GM18507 (cell line): ENCODE measurements around the gene ANAPC16.
A peak's percentile ranks its signal among the peaks of the same experiment; 100 is the strongest.
"Not testable (repeated sequence)": the region's sequence is repeated elsewhere in the genome, so short reads cannot be mapped to it uniquely, and the experiment has no call there.

Source experiments
- DNase-seq: peaks from one replicate; pipeline ENCODE4 v3.0.0; 2011; ENCODE audit warnings: low read depth; ENCODE audit not compliant: insufficient read length; ENCODE audit errors: extremely low spot score
- FAIRE-seq: peaks from 2 replicates; lab custom pipeline; 2011; peaks lifted over from hg19 to GRCh38; lab: Jason Lieb, UNC

The ANAPC16 gene

GRCh38 chr10:72258617-72259016 lies 42.8 kb downstream of the ANAPC16 start:
- FAIRE-seq: no peak
- no peak for DNase-seq

GRCh38 chr10:72259491-72260238 lies 43.9 kb downstream of the ANAPC16 start:
- DNase-seq (no peak), FAIRE-seq (no peak)

GRCh38 chr10:72260239-72260975 lies 44.6 kb downstream of the ANAPC16 start:
- DNase-seq (peak; percentile 79), FAIRE-seq (no peak)

- peak; percentile 96 for FAIRE-seq
- DNase-seq: no peak
Measured at GRCh38 chr10:72260976-72261783, 45.4 kb downstream of the ANAPC16 start.

GRCh38 chr10:72261784-72262404 lies 46.1 kb downstream of the ANAPC16 start:
- FAIRE-seq (no peak), DNase-seq (no peak)

GRCh38 chr10:72263613-72264241 lies 47.9 kb downstream of the ANAPC16 start:
- no peak for DNase-seq

GRCh38 chr10:72264536-72264935 lies 48.7 kb downstream of the ANAPC16 start:
- FAIRE-seq (no peak), DNase-seq (no peak)

More at GRCh38 chr10:72263613-72264241, 47.9 kb downstream of the ANAPC16 start:
- FAIRE-seq: no peak

- DNase-seq (no peak), FAIRE-seq (no peak)
Measured at GRCh38 chr10:72265508-72265907, 49.7 kb downstream of the ANAPC16 start.

- no peak for FAIRE-seq
- DNase-seq: no peak
Measured at GRCh38 chr10:72265990-72266865, 50.4 kb downstream of the ANAPC16 start.

GRCh38 chr10:72267381-72267780 lies 51.6 kb downstream of the ANAPC16 start:
- no peak for FAIRE-seq

GRCh38 chr10:72267819-72268399 lies 52.1 kb downstream of the ANAPC16 start:
- FAIRE-seq: no peak

More at GRCh38 chr10:72267381-72267780, 51.6 kb downstream of the ANAPC16 start:
- no peak for DNase-seq

GRCh38 chr10:72268475-72269200 lies 52.8 kb downstream of the ANAPC16 start:
- not testable (repeated sequence) for FAIRE-seq, DNase-seq

More at GRCh38 chr10:72267819-72268399, 52.1 kb downstream of the ANAPC16 start:
- no peak for DNase-seq

- FAIRE-seq (no peak), DNase-seq (no peak)
Measured at GRCh38 chr10:72270607-72271281, 54.9 kb downstream of the ANAPC16 start.

GRCh38 chr10:72272689-72273409 lies 57.0 kb downstream of the ANAPC16 start:
- DNase-seq (no peak), FAIRE-seq (peak; percentile 44)

- FAIRE-seq: peak; percentile 91
- peak; percentile 99 for DNase-seq
Measured at GRCh38 chr10:72273410-72274212, 57.8 kb downstream of the ANAPC16 start, which contains the start of gene DDIT4. Gene DDIT4 (plus strand): TSS chr10:72273924. CDS start chr10:72274217, 293 bp downstream.
